ENCODE measurements around the gene PDLIM5.
"Not testable (repeated sequence)": the region's sequence is repeated elsewhere in the genome, so short reads cannot be mapped to it uniquely, and the experiment has no call there.

Gene PDLIM5

DNA sequence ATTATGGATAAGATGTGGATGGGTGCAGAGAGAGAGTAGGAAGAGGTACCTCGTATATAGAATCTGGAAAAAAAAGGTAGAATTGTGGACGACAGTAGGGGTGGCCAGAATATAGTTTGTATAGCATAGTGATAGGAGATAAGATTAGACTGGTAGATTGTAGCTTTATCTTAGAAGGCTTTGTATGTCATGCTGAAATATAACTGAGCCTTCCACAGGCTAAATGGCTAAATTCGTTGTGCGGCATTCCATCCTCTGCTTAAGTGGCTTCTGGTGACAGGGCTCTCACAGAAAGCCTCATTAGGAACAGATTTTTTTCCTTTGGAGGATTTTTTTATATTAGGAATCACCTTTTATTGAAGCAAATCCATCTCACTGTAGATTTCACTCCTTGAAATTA, 163.7 kb downstream of the PDLIM5 start:
- DNase-seq, result no peak

DNA sequence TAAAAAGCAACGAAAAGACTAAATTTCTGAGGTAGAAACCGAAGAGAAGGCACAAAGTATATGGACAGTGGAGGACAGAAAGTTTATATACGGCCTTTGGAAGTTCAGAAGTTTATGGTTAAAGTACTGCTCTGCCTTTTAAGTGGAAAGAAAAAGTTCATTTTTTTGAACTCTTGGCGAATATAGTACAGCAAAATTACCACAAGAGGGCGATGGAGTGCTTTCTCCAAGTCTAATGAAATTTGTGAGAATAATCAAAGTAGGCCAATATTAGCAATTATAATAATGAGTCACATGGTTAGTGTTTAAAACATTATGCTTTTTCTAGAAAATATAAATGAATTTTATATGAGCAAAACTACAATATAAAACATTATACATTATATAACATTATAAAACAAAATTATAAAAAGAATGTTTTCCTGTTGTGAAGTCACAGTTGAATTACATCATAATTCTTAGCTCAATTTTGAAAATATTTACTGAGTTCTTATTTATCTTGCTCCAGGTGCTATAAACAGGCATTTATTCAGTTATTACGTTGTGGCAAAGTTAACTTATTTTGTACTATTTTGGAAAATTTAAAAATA, 169.8 kb downstream of the PDLIM5 start:
- DNase-seq, result no peak

DNA sequence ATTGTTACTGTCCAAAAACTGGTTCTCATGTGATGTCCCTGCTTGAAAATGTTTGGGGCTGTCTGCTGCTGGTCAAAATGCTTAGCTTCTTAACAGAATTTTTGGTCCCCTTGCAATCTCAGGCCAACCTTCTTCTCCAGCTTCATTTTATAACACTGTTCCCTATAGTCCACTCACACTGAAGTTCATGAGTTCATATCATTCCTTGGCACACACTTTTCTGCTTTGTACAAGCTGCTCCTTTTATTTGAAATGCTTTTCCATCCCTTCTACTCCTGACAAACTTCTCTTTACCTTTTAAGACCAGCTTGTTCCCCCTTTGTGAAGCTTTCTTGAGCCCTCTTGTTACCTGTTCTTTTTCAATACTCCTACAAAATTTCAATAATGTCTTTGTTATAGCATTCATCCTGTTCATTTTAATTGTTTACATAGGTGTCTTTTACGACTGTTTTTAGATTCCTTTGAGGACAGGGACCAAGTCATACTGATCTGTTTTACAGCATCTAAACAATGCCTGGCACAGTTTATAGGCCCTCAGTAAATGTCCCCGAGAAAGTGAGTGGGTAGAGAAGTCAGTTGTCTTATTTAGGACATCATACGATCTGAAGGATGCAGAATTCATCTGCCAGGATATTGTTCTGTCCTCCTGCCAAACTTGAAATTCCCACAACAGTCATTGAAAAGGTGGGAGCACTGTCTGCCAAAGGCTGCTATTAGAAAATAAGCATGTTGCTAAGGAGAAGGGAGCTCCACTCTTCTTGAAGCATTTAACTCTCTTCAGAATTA, 171.6 kb downstream of the PDLIM5 start:
- DNase-seq, result no peak

DNA sequence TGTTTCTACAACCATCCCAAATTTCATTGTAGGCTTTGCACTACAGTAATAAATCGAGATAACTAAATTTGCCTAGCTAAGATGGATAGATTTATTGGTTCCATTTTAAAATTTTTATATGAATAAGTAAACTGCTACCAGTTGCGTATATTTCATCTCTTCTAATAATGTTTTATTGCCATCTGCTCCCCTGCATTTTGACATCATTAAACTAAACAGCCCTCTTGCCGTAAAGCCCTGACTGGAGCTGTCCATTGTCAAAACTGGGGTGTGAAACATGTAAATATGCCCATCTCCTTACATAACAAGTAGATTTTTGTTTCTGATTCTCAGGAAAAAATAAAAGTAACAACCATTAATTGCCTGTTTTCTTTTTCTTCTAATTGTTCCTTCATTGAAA, 175.2 kb downstream of the PDLIM5 start:
- no peak for DNase-seq

DNA sequence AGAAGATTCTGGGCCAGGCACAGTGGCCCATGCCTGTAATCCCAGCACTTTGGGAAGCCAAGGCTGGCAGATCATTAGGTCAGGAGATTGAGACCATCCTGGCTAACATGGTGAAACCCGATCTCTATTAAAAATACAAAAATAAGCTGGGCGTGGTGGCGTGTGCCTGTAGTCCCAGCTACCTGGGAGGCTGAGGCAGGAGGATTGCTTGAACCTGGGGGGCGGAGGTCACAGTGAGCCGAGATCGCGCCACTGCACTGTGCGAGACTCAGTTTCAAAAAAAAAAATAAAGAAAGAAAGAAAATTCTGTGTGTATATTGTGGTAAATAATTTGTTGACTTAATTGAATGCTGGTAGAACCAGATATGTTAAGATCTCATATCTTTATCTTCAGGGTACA, 177.3 kb downstream of the PDLIM5 start:
- DNase-seq, result not testable (repeated sequence)

DNA sequence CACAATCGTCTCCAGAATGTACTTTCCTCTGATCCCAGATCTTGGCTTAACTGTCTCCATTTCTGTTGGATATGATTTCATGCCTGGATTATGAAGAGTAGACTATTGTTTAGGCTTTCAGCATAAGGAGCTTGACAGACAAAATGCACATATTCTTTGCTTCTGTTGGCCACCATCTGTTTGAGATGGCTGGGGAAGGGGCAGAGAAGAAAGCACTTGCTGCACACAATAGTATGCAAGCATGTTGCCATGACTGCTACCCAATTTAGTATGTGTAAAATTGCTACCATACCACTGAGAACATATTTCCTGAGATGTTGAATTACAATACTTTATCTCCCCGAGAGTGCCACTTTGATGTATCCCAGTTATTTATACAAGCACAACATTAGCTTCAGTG, 178.1 kb downstream of the PDLIM5 start:
- DNase-seq, result no peak

DNA sequence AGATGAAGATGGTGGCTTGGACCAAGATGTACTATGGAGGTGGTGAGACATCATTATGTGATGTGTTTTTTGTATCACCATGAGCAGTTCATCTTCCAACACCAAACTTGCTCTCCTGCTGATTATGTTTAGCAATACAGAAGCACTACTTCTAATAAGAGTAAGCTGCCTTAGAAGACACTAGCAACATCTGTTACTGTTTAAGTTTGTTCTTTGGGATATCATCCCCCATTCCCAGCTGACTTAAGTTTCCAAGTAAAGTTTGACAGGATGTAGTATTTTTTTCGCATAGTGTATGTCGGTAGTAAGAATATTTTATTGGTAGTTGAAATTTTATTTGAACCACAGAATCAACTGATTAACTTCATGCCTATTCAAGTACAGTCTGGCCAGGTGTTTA, 182.5 kb downstream of the PDLIM5 start:
- DNase-seq, result no peak

DNA sequence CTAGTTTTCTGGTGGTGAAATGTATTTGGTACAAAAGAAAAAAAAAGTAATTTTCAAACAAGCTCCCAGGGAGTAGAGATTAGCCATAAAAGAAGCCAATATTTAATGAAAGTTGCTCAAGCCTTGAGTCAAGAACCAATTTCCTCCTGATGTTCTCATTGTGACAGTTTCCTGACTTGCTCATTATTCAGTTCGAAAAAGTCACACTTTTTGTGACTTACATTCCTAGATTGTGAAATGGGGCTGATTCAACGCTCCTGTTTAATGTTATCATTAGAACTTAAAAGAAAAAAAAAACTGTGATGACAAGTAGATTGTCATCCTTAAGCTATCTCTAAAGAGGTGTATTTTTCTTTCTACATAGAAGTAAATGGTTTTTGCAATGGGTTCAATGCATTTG, 183.4 kb downstream of the PDLIM5 start:
- no peak for DNase-seq

DNA sequence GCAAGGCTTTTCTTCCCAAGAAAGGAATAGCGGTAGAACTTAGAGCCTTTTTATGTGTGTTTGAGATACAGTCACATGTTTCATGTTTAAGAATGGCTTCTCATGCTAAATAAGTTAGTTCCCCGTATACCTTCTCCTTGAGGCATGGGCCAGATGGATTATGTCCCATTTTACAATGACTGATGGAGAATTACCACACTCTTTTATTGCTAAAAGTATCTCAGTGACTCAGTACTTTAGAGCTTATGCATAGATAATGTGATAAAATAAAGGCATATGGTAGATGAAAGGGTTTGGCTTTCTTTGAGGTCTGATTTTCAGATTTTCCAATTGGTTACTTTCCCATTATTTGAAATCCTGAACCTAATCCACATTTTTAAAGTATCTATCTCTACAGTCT, 184.3 kb downstream of the PDLIM5 start:
- DNase-seq, result no peak

DNA sequence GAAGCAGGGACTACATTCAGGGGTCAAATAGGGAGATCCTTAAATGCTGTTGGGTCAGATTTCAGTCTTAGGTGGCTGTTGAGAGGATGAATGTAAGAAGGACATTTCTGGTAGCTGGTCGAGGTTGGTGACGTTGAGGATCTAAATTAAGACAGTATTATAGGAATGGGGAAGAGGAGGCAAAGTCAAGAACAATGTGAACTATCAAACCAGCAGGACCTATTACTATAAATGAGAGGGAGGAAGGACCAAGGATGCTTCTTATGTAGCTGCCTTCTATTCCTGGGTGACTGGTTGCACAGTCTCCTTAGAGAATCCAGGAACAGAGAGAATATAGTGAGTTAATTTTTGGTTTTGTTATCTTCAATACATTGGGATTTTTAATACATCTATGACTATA, 187.6 kb downstream of the PDLIM5 start:
- no peak for DNase-seq

DNA sequence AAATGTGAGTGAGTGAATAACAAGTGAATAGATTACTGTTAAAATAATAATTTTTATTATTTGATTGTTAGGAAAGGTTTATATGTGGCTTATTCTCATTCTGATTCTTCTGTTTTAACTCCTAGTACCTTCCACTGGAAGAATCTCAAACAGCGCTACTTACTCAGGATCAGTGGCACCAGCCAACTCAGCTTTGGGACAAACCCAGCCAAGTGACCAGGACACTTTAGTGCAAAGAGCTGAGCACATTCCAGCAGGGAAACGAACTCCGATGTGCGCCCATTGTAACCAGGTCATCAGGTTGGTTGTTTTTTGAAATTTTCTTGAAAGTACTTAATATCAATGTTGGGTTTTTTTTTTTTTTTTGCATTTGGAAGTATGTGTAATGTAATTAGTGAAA, 188.4 kb downstream of the PDLIM5 start:
- no peak for DNase-seq

DNA sequence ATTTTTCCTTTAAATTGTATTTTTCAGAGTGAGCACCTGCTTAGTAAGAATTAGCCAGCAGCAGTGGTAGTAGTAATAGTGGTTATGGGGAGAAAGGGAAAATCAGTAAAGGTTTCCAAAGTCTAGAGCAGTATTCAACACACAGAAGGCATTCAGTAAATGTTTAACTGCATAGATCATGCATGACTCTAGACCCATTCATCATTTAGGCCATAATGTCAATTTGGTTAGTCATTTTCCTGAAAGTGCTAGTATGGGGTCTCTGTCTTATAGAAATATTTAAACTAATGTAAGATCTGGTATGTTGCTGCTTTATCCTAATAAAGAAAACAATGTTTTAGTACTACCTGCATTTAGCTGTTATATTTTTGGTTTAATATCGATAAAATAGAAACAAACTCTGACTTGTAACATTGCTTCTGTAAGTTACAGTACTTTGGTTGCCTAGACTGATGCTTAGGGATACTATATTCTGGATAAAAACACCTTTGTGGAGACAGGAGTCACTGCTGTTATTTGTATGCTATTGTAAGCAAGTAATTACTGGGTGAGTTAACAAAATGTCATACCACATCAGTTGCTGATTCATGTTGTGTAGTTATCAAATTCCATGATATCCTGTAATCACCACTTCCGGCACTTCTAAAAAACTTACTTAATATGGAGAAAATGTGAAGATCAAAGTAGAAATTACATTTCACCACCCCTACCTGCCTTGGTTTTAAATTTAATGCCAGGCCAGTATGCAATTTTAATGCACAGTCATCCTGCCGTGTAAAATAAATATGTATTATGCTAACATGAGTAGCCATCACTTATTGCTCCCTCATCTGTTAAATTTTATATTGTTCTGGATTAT, 190.2 kb downstream of the PDLIM5 start:
- DNase-seq, result peak; percentile 65

DNA sequence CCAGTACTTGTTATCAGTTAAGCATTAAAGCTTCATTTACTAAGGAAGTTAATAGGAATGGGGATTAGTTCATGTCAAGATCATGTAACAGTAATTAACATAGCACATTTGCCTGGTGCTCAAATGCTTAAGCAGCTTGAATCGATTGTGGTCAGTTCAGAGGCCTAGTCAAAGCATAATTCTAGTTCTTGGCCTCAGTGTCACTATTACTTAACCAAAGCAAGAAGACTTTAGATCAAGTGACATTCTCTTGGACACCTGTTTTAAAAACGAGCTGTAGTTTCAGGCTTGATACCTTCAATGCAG, 190.8 kb downstream of the PDLIM5 start:
- no peak for DNase-seq

DNA sequence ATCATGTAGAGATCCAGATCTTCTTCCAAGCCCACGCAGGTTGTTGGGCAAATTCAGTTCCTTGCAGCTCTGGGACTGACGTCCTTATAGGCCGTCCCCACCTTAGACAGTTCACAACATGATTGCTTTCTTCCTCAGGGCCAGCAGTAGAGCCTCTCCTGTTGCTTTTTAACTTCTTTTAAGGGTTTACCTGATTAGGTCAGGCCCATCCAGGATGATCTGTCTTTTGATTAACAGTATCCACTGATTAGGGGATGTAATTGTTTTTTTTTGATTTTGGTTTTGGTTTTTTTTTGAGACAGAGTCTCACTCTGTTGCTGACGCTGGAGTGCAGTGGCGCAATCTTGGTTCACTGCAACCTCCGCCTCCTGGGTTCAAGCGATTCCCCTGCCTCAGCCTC, 197.0 kb downstream of the PDLIM5 start:
- DNase-seq, result no peak

DNA sequence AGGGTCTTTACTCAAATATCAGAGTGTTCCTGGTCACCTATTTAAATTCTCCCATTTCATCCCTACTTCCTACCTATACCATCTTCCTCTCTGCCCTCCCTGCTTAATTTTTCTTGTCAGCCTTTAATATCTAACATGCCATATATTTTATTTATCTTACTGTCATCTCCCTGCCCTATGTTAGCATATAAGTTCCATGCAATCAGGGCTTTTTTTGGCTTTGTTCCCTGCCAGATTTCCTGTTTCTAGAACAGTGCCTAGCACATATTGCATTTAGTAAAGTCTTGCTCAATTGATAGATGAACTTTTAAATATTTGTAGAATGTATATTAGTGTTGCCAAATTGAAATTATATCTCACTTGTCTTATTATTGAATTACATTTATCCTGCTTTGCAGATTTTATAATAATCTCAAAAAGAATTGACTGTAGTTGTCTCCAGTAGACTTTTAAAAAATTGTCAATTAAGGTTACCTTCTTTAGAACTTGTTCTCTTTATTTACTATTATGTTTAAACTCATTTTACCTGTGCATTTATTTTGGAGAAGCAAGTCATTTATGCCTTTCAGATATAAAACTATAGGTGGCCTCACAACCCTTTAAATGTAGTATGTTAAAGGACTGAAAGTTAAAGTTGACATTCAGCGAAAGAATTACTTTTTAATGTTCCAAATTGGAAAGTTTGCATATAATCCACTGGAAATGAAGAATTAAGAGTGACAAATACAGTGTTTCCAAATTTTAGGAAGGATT, 197.8 kb downstream of the PDLIM5 start:
- DNase-seq, result peak; percentile 32

DNA sequence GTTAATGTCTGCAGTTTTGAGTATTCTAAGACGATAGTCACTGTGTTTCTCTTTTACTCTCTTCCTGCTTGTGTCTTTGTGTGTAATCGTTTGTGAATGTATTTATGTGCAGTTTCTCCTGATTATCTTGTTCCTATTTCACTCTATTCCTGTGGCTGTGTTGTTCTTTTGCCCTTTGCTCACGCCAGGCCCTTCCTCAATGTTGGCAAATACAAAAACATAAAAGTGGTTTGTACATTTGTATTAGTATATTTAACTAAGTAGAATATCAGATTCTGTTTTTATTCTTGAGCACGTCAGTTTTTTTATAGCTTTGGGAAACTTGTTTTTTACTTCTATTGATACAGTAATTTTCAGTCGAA, 198.4 kb downstream of the PDLIM5 start:
- DNase-seq, result no peak

DNA sequence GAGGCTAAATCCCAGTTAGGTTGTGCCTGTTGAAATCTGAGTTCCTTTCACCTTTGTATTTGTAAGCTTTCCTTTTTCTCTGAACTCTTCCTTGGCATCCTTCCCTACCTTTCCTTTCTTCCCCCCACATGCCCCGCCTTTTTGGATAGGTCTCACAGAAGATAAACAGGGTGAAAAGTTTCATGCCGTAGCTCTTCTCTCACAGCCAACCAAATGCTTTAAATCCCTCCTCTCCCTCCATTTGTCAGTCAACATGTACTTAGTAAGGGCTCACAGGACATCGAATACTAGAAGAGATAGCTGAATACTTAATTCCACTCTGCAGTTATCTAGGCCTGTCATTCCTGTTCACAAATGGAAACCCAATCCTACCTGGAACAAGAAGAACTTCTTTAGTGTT, 198.9 kb downstream of the PDLIM5 start:
- DNase-seq, result peak; percentile 66

DNA sequence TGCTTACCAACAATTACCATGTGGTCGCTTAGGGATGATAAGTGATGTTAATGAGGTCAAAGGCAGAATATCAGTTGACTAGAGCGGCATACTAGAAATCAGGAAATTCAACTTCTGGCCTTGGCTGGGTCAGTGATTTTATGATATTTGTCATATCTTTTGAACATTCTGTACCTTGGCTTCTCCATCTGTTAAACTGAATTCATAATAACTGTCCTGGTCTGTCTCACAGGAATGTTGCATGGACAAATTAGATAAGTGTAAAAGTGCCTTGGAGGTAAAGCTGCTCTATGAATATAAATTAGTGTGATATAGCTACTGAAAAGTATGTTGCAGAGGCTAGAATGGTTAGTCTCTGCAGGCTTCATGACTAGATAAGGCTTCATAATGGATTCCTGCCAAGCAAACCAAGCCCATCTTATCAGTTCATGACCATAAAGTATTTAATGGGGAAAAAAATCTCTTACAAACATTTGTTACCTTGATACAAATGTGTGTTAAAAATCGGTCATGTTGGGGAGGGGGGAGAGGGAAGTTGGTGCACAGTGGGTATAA, 201.4 kb downstream of the PDLIM5 start:
- DNase-seq, result peak; percentile 70

DNA sequence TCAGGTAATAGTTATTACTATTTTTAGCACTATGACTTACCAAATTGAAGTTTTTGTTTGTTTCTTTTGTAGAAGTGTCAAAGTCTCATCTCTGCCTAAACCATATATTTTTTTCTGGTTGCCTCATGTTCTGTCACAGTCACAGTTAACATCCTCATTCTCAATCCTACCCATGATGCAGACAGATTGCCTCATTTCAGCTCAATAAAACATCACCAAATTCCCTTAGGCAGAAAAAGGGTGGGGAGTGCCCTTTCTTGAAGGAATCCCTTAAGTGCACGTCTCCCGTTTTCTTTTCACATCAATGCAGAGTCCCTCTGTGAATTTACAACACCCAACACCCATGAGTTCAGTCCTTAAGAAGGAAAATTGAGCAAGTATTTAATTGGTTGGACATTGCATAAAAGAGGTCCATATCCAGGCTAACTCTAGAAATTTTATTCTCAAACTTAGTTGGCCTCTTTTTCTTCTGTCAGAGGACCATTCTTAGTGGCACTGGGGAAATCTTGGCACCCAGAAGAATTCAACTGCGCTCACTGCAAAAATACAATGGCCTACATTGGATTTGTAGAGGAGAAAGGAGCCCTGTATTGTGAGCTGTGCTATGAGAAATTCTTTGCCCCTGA, 202.4 kb downstream of the PDLIM5 start:
- peak; percentile 51 for DNase-seq

DNA sequence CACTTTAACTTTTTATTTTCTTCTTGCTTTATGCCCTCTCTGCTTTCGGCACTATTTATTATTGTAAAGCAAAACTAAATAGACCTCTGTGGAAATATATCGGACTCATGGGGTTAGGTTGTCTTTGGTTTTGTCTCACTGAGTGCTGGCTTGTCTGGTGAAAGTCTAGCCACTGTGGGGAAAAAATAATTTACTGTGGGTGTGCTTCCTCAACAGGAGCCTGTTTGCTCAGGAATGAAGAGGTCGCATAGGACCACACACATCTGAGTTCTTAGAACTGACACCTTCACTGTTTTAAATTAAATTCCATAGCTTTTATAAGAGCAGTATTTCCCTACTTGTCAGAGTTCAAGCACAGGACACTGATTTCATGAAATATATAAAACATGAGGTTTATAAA, 203.0 kb downstream of the PDLIM5 start:
- no peak for DNase-seq

DNA sequence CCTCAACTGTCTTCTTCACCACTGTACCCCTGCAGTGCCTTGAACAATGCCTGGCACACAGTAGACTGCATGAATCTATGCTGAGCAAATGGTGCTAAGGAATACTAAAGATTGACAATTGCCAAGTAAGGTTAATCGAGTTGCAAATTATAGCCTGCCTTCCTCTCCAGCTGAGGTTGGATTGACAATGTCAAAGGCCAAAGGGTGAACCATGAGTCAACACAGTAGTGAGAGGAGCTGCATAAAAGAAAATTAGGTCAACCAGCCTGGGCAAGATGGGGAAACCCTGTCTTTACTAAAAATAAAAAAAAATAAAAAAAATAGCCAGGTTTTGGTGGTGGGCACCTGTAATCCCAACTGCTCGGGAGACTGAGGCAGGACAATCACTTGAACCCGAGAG, 208.9 kb downstream of the PDLIM5 start:
- no peak for DNase-seq

DNA sequence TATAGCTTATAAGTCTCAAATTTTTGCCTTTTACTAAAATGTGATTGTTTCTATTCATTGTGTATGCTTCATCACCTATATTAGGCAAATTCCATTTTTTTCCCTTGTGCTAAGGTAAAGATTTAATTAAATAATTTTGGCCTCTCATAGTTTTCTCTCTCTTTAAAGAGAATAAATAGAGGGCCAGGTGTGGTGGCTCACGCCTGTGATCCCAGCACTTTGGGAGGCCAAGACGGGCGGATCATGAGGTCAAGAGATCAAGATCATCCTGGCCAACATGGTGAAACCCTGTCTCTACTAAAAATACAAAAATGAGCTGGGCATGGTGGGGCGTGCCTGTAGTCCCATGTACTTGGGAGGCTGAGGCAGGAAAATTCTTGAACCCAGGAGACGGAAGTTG, 213.3 kb downstream of the PDLIM5 start:
- DNase-seq, result not testable (repeated sequence)
